ENCODE results near the gene GBP1.
"Not testable (repeated sequence)": the region's sequence is repeated elsewhere in the genome, so short reads cannot be mapped to it uniquely, and the experiment has no call there.

GBP1 gene

DNA sequence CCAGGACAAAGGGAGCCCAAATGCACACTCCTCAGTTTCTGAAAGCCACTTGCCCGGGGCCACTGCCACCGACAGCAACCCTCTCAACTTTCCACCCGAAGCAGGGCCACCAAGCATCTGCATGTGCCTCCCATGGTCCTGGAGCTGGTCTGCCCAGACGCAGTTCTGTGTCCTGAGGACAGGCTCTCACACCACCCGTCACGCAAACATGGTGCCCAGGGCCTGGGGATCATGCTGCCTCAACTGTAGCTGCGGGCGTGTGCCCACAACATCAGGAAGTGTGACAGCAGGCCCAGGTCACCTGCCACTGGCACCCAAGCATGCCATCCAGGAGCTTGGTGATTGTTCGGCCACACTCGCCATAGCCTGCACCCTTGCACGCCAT, 14.4 kb downstream of the GBP1 start:
- DNase-seq, result no peak

DNA sequence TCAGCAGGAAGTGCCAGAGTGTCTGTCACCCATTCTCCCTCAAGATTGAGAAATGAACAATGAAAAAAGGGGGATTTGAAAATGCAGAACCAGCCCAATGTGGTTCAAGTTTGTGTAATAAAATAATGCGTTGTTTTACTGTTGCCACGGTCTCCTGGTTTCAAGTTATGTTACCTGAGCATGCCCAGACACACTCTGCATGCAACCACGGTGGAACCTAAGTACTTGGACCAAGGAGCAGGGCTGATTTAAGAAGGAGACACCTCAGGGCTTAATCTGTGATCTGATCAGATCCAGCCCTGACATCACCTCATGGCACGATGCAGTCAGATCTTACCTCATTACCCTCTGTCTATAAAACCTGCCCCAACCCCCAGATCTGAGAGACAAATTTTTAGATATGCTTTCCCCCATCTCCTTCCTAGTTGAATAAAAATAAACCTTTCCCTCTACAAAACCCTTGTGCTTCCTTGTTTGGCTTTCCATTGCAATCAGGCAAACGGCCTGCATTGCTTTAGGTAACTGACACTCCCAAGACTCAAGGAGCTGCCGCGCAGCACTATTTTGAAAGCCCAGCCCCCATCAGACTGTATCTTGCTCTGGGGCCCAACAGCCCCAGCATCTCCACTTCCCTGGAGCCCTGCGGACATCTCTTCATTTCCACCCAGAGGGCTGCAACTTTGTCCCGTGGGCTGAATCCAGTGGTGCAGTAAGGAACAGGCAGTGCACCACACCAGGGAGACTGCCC, 14.9 kb downstream of the GBP1 start:
- DNase-seq, result not testable (repeated sequence)

DNA sequence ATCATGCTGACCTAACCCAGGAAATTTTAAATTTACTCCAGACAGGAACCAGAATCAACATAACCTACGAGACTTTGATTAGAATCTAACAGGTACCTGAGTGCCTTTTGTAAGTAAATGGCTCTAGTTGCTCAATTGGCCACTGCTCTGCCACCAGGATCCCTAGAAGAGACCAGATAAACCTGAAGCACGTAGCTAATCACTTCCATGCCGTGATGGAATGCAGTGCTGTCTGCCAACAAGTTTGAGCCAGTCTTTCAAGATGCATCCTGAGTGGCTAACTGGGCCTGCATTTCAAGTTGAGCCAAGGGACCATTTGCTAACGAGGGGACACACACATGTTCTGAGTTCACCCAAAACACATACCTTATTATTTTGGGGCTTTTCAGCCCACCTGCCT, 15.8 kb downstream of the GBP1 start:
- not testable (repeated sequence) for DNase-seq

DNA sequence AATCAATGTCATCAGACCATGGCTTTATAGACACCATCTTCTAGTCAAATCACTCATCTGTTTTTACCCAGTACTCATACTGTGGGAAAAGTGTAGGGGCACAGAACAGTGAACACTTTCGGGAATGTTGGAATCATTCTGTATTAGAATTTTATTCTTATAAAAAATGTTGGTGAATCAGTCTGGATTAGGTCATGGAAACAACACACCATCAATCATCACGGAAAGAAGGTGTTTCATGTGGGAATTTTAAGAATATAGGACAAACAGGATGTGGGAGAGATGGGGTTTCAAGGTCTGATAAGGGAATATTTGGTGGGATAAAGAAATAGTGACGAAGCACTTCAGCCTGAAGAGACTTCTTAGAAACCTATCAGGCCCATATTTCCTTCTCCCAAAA, 17.3 kb downstream of the GBP1 start:
- DNase-seq, result no peak

GRCh38 chr1:89046318-89047183, 18.5 kb downstream of the GBP1 start:
- DNase-seq, result not testable (repeated sequence)

DNA sequence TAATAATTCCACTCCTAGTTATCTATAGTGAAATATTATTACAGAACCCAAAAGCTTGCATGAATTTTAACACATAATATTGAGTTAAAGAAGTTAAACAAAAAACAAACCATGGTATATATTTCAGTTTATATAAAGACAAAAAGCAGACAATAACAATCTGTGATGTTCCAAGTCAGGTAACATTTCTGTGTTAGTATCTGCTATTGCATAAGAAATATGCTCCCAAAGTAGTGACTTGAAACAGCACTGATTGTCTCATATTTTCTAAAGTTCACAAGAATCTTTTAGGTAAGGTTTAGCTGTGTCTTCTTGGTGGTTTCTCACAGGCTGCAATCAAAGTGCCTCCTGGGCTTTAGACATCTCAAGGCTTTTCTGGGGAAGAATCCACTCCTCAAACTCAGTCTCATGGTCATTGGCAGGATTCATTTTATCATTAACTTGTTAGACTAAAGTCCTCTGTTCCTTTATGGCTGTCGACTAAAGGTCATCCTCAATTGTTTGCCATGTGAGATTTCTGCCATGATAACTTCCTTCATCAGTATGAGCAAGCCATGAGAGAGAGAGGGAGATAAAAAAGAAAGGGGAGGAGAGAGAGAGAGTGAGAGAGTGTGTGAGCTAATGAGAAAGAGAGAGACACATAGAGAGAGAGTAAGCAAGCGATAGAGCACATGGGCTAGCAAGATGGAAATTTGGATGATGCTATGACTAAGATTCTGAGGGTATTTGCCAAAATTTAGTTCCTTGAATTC, 19.9 kb downstream of the GBP1 start:
- no peak for DNase-seq

- no peak for DNase-seq
These were observed 21.1 kb downstream of the GBP1 start for GRCh38 chr1:89043940-89044339.

GRCh38 chr1:89042491-89042890, 22.5 kb downstream of the GBP1 start:
- no peak for DNase-seq

GRCh38 chr1:89041721-89042120, 23.3 kb downstream of the GBP1 start:
- DNase-seq, result no peak

GRCh38 chr1:89041119-89041641, 23.8 kb downstream of the GBP1 start:
- no peak for DNase-seq

GRCh38 chr1:89040315-89040626, 24.7 kb downstream of the GBP1 start:
- no peak for DNase-seq

GRCh38 chr1:89037186-89037585, 27.8 kb downstream of the GBP1 start:
- DNase-seq, result no peak

- no peak for DNase-seq
These were observed 29.9 kb downstream of the GBP1 start for GRCh38 chr1:89035080-89035479.

DNA sequence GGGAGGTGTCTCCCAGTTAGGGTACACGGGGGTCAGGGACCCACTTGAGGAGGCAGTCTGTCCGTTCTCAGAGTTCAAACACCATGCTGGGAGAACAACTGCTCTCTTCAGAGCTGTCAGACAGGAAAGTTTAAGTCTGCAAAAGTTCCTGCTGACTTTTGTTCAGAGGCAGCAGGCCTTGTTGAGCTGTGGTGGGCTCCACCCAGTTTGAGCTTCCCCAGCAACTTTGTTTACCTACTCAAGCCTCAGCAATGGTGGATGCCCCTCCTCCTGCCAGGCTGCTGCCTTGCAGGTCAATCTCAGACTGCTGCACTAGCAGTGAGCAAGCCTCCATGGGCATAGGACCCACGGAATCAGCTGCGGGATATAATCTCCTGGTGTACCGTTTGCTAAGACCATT, 31.0 kb downstream of the GBP1 start:
- not testable (repeated sequence) for DNase-seq

- DNase-seq, result not testable (repeated sequence)
These were observed 36.0 kb downstream of the GBP1 start for GRCh38 chr1:89029051-89029450.

DNA sequence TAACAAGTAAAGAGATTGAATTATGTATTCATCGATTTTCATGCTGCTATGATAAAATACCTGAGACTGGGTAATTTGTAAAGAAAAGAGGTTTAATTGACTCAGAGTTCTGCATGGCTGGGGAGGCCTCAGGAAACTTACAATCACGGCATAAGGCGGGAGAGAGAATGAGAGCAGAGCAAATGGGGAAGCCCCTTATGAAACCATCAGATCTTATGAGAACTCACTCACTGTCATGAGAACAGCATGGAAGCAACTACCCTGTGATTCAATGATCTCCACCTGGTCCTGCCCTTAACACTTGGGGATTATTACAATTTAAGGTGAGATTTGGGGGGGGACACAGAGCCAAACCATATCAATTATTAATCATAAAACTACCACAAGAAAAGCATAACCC, 39.1 kb downstream of the GBP1 start:
- no peak for DNase-seq

- no peak for DNase-seq
These were observed 42.0 kb downstream of the GBP1 start for GRCh38 chr1:89023026-89023425.

- DNase-seq, result no peak
These were observed 42.6 kb downstream of the GBP1 start, which contains the start of gene GBP3 for GRCh38 chr1:89022167-89022959. TSS of gene GBP3 (minus strand) at chr1:89022866. CDS start at chr1:89020721, 2,145 bp downstream.

GRCh38 chr1:89018318-89018717, 46.7 kb downstream of the GBP1 start:
- not testable (repeated sequence) for DNase-seq

GRCh38 chr1:89008511-89008910, 56.5 kb downstream of the GBP1 start:
- DNase-seq, result no peak

GRCh38 chr1:89005286-89006151, 59.5 kb downstream of the GBP1 start:
- no peak for DNase-seq
